Measurements from ENCODE around the gene APOA5.

DNA sequence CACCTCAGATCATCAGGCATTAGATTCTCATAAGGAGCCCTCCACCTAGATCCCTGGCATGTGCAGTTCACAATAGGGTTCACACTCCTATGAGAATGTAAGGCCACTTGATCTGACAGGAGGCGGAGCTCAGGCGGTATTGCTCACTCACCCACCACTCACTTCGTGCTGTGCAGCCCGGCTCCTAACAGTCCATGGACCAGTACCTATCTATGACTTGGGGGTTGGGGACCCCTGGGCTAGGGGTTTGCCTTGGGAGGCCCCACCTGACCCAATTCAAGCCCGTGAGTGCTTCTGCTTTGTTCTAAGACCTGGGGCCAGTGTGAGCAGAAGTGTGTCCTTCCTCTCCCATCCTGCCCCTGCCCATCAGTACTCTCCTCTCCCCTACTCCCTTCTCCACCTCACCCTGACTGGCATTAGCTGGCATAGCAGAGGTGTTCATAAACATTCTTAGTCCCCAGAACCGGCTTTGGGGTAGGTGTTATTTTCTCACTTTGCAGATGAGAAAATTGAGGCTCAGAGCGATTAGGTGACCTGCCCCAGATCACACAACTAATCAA is 40.2 kb upstream of the APOA5 start:
- no peak for TF ChIP-seq EP300 (IDR thresholded peaks at IDR 0.05)
- TF ChIP-seq, protein P1, sequence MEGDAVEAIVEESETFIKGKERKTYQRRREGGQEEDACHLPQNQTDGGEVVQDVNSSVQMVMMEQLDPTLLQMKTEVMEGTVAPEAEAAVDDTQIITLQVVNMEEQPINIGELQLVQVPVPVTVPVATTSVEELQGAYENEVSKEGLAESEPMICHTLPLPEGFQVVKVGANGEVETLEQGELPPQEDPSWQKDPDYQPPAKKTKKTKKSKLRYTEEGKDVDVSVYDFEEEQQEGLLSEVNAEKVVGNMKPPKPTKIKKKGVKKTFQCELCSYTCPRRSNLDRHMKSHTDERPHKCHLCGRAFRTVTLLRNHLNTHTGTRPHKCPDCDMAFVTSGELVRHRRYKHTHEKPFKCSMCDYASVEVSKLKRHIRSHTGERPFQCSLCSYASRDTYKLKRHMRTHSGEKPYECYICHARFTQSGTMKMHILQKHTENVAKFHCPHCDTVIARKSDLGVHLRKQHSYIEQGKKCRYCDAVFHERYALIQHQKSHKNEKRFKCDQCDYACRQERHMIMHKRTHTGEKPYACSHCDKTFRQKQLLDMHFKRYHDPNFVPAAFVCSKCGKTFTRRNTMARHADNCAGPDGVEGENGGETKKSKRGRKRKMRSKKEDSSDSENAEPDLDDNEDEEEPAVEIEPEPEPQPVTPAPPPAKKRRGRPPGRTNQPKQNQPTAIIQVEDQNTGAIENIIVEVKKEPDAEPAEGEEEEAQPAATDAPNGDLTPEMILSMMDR (IDR thresholded peaks at IDR 0.05), result no peak
- TF ChIP-seq POLR2A (IDR thresholded peaks at IDR 0.05), result no peak
